ENCODE results near the gene NCOA5.
A peak's percentile ranks its signal among the peaks of the same experiment; 100 is the strongest.

NCOA5 gene

DNA sequence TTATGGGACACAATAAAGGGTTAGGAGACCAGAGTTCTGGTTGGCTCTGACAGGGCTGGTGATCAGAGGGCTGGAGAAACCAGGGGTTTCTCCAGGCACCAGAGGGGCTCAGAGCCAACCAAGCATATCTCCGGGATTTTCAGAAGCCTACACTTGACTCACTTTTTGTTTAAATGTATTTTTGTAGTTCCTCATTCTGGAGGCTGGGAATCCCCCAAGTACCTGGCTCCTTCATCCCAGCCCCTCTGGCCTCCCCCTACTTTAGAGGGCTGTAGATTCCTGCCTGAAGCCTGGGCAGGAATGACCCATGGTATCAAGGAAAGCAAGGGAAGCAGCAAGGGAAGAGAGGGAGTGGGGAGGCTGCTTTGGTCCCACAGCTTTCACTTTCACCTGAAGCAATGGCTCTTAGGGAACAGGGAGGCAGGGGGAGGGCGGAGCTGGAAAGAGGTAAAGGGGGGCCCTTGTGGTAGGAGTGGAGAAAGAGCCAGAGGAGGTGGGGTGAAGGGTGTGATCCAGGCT, 29.3 kb upstream of the NCOA5 start:
- Histone ChIP-seq H3K9ac (ENCODE audit: low read depth, low read length) (peak overlapping the region; percentile 61; the same call in 1 of the 2 replicates), H3K36me3 (ENCODE audit: insufficient read depth, low read depth, low read length) (peaks cover 6% of the 10 kb centered on the region; the same call in 1 of the 2 replicates), H3K4me3 (ENCODE audit: low read length) (peak overlapping the region; percentile 79), H3K27ac (ENCODE audit: low read length) (no peak overlapping the region), H3K4me1 (ENCODE audit: insufficient read depth, low read length) (no peaks in the 10 kb centered on the region; the same call in 1 of the 2 replicates), H3K27me3 (ENCODE audit: insufficient read depth, low read length) (peaks cover 37% of the 10 kb centered on the region), H3K9me3 (ENCODE audit: insufficient read depth, low read depth, low read length) (no peaks in the 10 kb centered on the region)

DNA sequence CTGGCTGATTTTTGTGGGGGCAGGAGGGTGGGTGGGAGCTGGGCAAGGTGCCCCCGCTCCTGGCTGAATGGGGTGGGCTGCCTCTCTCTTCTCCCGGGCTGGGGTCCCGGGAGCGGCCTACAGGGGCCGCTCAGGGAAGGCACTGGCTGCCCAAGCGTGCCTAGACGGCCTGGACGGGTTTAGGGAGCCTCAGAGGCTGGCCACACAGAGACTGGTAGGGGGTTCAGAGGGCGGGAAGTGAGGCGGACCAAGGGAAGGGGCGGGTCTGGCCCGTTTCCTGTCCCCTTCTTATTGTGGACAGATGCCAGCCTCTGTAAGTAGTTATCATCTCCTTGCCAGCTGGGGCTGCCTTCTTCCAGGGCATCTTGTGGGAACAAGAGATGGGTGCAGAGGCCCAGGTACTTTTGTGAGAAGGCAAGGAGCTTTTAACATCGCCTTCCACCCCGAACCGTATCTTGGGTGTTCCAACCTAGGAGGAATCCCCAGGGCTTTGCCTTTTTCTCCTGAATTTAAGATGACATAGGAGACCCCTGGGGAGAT, 28.8 kb upstream of the NCOA5 start:
- Histone ChIP-seq H3K4me1 (ENCODE audit: insufficient read depth, low read length) (no peaks in the 10 kb centered on the region; the same call in 1 of the 2 replicates), H3K9me3 (ENCODE audit: insufficient read depth, low read depth, low read length) (no peaks in the 10 kb centered on the region), H3K4me3 (ENCODE audit: low read length) (peak overlapping the region; percentile 79), H3K9ac (ENCODE audit: low read depth, low read length) (peak overlapping the region; percentile 61; the same call in 1 of the 2 replicates), H3K27me3 (ENCODE audit: insufficient read depth, low read length) (peaks cover 42% of the 10 kb centered on the region), H3K27ac (ENCODE audit: low read length) (no peak overlapping the region), H3K36me3 (ENCODE audit: insufficient read depth, low read depth, low read length) (peaks cover 6% of the 10 kb centered on the region; the same call in 1 of the 2 replicates)

DNA sequence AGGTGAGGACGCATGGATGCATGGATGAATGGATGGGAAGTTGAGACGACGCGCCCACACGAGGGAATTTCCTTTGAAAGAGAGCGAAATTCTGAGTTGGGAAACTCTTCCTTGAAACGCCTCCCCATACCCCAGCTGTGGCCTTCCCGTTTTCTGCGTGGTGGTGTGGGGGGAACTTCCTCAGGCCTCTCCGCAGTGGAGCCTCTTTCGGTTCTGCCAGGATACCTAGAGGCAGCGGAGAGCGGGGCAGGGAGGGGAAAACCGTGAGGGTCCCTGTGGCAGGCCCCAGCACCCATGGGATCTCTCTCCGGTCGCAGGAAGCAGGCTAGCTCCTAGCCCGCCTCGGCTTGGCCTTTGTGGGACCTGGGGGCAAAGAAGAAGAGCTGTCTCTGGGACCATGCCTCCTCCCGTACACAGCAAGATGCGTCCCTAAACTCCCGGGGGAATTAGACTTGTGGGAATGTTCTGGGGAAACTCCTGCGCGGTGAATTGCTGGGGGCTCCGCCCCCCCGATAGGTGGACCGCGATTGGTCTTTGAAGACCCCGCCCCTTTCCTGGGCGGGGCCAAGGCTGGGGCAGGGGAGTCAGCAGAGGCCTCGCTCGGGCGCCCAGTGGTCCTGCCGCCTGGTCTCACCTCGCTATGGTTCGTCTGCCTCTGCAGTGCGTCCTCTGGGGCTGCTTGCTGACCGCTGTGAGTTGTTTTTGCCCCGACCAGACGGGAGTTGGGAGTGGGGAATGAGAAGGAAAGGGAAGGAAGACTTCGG, 28.1 kb upstream of the NCOA5 start, which contains the start of gene CD40:
TSS of gene CD40 (plus strand) at position 611 of the 764 bp plus-strand sequence. CDS start at position 641, 30 bp downstream.
- no peak within 1 kb of the TSS for H3K27ac ChIP-seq (ENCODE audit: low read length)
- peak within 1 kb of the TSS; percentile 61; the same call in 1 of the 2 replicates for H3K9ac ChIP-seq (ENCODE audit: low read depth, low read length)
- peaks cover 6% of the 10 kb centered on the region; the same call in 1 of the 2 replicates for H3K36me3 ChIP-seq (ENCODE audit: insufficient read depth, low read depth, low read length)
- peaks cover 45% of the 10 kb centered on the region for H3K27me3 ChIP-seq (ENCODE audit: insufficient read depth, low read length)
- H3K9me3 ChIP-seq (ENCODE audit: insufficient read depth, low read depth, low read length), result no peaks in the 10 kb centered on the region
- peak within 1 kb of the TSS; percentile 79 for H3K4me3 ChIP-seq (ENCODE audit: low read length)
- no peaks in the 10 kb centered on the region; the same call in 1 of the 2 replicates for H3K4me1 ChIP-seq (ENCODE audit: insufficient read depth, low read length)

DNA sequence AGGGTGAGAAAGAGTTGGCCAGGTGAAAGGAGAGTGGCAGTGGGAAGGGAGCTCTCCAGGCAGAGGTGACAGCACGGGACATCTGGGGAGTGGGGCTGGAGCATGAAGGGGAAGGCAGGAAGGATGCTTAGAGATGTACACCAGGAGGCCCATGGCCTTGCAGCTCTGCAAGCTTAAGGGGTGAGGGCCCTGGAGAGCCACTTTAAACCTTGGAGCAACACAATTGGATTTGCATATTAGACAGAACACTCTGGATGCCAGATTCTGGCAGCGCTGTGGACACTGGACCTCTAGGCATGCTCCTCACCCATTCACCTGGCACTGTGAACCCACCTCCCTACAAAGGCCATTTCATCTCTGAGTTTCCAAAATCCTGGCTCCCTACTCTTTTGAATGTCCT, 24.7 kb upstream of the NCOA5 start:
- H3K27ac ChIP-seq (ENCODE audit: low read length), result no peak overlapping the region
- peaks cover 62% of the 10 kb centered on the region for H3K27me3 ChIP-seq (ENCODE audit: insufficient read depth, low read length)
- no peak overlapping the region for H3K4me3 ChIP-seq (ENCODE audit: low read length)
- H3K4me1 ChIP-seq (ENCODE audit: insufficient read depth, low read length), result no peaks in the 10 kb centered on the region; the same call in 1 of the 2 replicates
- H3K36me3 ChIP-seq (ENCODE audit: insufficient read depth, low read depth, low read length), result no peaks in the 10 kb centered on the region
- no peak overlapping the region for H3K9ac ChIP-seq (ENCODE audit: low read depth, low read length)
- no peaks in the 10 kb centered on the region for H3K9me3 ChIP-seq (ENCODE audit: insufficient read depth, low read depth, low read length)

DNA sequence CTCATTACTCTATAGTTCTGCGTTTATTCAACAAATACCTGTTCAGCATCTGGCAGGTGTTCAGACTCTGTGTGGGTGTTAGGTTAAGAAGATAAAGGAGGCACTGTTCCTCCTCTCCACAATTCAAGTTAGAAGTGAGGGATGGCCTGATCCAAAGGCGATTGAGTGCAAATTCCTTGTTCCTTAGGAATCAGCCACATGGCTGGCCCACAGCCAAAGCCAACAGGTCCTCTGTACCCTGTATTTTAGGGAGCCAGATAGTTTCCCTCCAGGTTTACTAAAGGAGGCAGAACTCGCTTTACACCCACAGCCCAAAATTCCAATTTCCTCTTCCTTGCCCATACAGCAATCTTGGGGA, 23.3 kb upstream of the NCOA5 start:
- no peak overlapping the region for H3K4me3 ChIP-seq (ENCODE audit: low read length)
- H3K27me3 ChIP-seq (ENCODE audit: insufficient read depth, low read length), result peaks cover 54% of the 10 kb centered on the region
- no peaks in the 10 kb centered on the region for H3K36me3 ChIP-seq (ENCODE audit: insufficient read depth, low read depth, low read length)
- H3K4me1 ChIP-seq (ENCODE audit: insufficient read depth, low read length), result no peaks in the 10 kb centered on the region
- H3K9ac ChIP-seq (ENCODE audit: low read depth, low read length), result no peak overlapping the region
- H3K9me3 ChIP-seq (ENCODE audit: insufficient read depth, low read depth, low read length), result no peaks in the 10 kb centered on the region
- H3K27ac ChIP-seq (ENCODE audit: low read length), result no peak overlapping the region

DNA sequence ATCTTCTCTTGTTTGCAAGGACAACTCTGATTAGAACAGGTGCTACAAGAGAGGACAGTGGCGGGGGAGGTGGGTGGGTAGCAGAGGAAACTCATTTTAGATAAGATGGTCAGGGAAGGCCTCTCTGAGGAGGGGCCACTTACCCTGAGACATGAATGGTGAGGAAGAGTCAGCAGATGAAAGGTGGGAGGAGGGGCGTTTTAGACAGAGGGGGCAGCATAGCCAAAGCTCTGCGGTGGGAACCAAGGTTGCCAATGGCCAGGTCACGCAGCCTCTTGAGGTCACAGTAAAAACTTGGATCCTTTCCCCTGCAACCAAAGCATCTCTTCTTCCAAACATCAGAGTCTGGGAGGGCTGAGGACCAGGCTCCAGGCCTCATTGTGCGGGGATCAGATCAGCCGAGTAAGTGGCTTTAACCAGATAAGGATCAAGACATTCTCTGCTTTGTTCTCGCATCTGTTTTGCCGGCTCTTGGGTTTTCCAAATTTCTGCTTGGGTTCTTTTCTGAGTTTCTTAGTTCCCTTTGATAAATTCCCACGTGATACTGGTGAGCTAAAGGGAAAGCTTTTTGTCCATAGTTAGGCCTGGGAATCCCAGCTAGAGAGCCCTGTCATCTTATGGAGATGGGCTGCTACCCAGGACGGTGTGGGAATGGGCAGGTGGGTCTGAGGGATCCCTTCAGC, 22.8 kb upstream of the NCOA5 start:
- no peak overlapping the region for H3K4me3 ChIP-seq (ENCODE audit: low read length)
- no peak overlapping the region for H3K9ac ChIP-seq (ENCODE audit: low read depth, low read length)
- H3K27ac ChIP-seq (ENCODE audit: low read length), result no peak overlapping the region
- no peaks in the 10 kb centered on the region for H3K36me3 ChIP-seq (ENCODE audit: insufficient read depth, low read depth, low read length)
- no peaks in the 10 kb centered on the region for H3K9me3 ChIP-seq (ENCODE audit: insufficient read depth, low read depth, low read length)
- H3K4me1 ChIP-seq (ENCODE audit: insufficient read depth, low read length), result no peaks in the 10 kb centered on the region
- H3K27me3 ChIP-seq (ENCODE audit: insufficient read depth, low read length), result peaks cover 54% of the 10 kb centered on the region

DNA sequence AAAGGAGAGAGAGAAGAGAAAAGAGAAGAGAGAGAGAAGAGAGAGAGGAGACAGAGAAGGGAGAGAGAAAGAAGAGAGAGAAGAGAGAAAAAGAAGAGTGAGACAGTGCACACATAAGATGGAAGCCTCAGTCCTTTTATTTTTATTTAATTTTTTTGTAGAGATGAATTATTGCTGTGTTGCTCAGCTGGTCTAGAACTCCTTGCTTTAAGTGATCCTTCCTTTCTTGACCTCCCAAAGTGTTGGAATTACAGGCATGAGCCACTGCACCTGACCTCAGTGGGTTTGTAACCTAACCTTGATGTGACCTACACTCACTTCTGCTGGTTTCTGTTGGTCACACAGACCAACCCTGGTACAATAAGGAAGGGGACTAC, 22.1 kb upstream of the NCOA5 start:
- Histone ChIP-seq H3K4me1 (ENCODE audit: insufficient read depth, low read length) (no peaks in the 10 kb centered on the region), H3K27ac (ENCODE audit: low read length) (no peak overlapping the region), H3K27me3 (ENCODE audit: insufficient read depth, low read length) (peaks cover 51% of the 10 kb centered on the region), H3K9ac (ENCODE audit: low read depth, low read length) (no peak overlapping the region), H3K36me3 (ENCODE audit: insufficient read depth, low read depth, low read length) (no peaks in the 10 kb centered on the region), H3K4me3 (ENCODE audit: low read length) (no peak overlapping the region), H3K9me3 (ENCODE audit: insufficient read depth, low read depth, low read length) (no peaks in the 10 kb centered on the region)

DNA sequence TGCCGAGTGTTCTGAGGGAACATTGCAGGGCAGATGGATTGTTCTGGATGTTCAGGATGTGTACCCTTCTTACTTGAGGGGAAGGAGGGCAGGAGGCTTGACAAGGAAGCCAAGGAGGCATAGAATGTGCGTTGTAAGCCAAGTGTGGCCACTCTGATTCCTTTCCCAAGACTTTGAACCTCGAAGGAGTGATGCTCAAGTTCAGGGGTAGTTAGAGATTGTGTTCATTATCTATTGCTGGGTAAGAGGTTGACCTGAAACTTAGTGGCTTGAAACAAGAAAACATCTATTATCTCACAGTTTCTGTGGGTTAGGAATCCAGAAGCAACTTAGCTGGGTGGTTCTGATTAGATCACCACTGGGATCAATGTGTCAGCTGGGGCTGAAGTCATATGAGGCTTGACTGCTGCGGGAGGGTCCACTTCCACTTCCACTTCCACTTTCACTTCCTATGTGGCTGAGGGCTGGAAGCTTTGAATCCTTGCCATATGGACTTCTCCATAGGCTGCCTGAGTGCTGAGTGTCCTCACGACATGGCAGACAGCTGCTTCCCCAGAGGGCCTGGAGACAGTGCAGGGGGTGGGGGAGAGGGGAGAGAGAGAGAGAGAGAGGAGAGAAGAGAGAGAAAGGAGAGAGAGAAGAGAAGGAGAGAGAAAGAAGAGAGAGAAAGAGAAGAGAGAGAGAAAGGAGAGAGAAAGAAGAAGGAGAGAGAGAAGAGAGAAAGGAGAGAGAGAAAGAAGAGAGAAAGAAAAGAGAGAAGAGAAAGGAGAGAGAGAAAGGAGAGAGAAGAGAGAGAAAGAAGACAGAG, 21.5 kb upstream of the NCOA5 start:
- Histone ChIP-seq H3K9ac (ENCODE audit: low read depth, low read length) (no peak overlapping the region), H3K9me3 (ENCODE audit: insufficient read depth, low read depth, low read length) (no peaks in the 10 kb centered on the region), H3K36me3 (ENCODE audit: insufficient read depth, low read depth, low read length) (no peaks in the 10 kb centered on the region), H3K4me1 (ENCODE audit: insufficient read depth, low read length) (no peaks in the 10 kb centered on the region), H3K4me3 (ENCODE audit: low read length) (no peak overlapping the region), H3K27ac (ENCODE audit: low read length) (no peak overlapping the region), H3K27me3 (ENCODE audit: insufficient read depth, low read length) (peaks cover 45% of the 10 kb centered on the region)

DNA sequence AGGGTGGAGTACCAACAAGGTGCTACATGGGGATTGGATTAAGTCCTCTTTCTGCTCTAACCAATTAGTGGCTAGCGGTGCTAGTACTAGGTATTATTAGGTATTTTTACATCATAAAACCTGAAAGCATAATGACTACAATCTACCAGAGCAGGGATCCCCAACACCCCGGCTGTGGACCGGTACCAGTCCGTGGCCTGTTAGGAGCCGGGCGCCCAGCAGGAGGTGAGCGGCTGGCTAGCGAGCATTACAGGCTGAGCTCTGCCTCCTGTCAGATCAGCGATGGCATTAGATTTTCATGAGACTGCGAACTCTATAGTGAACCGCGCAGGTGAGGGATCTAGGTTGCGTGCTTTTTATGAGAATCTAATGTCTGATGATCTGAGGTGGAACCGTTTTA, 19.2 kb upstream of the NCOA5 start:
- Histone ChIP-seq H3K4me1 (ENCODE audit: insufficient read depth, low read length) (no peaks in the 10 kb centered on the region), H3K9me3 (ENCODE audit: insufficient read depth, low read depth, low read length) (no peaks in the 10 kb centered on the region), H3K27me3 (ENCODE audit: insufficient read depth, low read length) (peaks cover 24% of the 10 kb centered on the region), H3K9ac (ENCODE audit: low read depth, low read length) (no peak overlapping the region), H3K27ac (ENCODE audit: low read length) (no peak overlapping the region), H3K36me3 (ENCODE audit: insufficient read depth, low read depth, low read length) (no peaks in the 10 kb centered on the region), H3K4me3 (ENCODE audit: low read length) (no peak overlapping the region)

DNA sequence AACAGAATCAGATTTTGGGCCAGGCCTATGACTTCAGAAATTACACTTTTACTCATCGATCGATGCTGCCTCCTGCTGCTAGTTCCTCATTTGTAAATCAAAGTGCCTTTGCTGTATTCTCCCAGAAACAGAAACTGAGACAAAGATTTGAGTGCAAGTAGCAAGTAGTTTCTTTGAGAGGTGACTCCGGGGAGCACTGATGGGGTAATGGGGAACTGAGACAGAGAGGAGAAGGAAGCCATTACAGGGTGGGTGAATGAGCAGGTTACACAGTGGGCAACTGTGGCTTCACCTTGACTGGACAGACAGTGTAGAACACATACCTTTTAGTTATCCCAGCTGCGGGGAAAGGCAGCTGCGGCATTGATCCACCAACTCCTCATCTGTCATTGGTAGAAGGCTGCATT, 18.7 kb upstream of the NCOA5 start:
- Histone ChIP-seq H3K27me3 (ENCODE audit: insufficient read depth, low read length) (peaks cover 19% of the 10 kb centered on the region), H3K36me3 (ENCODE audit: insufficient read depth, low read depth, low read length) (no peaks in the 10 kb centered on the region), H3K4me1 (ENCODE audit: insufficient read depth, low read length) (no peaks in the 10 kb centered on the region), H3K9me3 (ENCODE audit: insufficient read depth, low read depth, low read length) (no peaks in the 10 kb centered on the region), H3K27ac (ENCODE audit: low read length) (no peak overlapping the region), H3K9ac (ENCODE audit: low read depth, low read length) (no peak overlapping the region), H3K4me3 (ENCODE audit: low read length) (no peak overlapping the region)

DNA sequence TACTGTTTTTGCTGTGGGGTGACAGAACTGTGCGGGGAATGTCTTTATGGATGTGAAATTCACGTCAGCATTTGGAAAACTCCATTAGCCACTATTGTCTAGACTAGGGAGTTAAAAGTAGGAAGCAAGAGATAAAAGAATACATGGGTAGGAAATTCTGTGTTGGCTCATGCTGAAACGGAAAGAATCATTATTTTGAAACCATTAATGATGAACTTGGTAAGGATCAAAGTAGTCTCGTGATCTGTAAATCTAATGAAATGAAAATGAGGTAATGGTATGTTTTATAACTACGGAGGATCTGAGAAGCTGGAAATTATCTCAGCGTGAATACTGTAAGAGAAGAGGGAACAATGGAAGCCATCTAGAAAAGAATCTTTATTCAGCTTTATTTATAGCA, 17.3 kb upstream of the NCOA5 start:
- Histone ChIP-seq H3K27me3 (ENCODE audit: insufficient read depth, low read length) (peaks cover 21% of the 10 kb centered on the region), H3K4me1 (ENCODE audit: insufficient read depth, low read length) (no peaks in the 10 kb centered on the region), H3K9me3 (ENCODE audit: insufficient read depth, low read depth, low read length) (no peaks in the 10 kb centered on the region; the same call in 1 of the 2 replicates), H3K36me3 (ENCODE audit: insufficient read depth, low read depth, low read length) (no peaks in the 10 kb centered on the region), H3K9ac (ENCODE audit: low read depth, low read length) (no peak overlapping the region), H3K27ac (ENCODE audit: low read length) (no peak overlapping the region), H3K4me3 (ENCODE audit: low read length) (no peak overlapping the region)
